ENCODE measurements around the gene ATP5ME. TPM values are rescaled to one million over a fixed set of nuclear protein-coding genes. Genes with fewer than 3 reads are reported as not detected.

The ATP5ME gene
- total and polyA plus RNA-seq, 2 of the 13 experiments (the other 11 are each of a cell fraction or from before 2014, with no cell fraction given) = 305 to 753 TPM

DNA sequence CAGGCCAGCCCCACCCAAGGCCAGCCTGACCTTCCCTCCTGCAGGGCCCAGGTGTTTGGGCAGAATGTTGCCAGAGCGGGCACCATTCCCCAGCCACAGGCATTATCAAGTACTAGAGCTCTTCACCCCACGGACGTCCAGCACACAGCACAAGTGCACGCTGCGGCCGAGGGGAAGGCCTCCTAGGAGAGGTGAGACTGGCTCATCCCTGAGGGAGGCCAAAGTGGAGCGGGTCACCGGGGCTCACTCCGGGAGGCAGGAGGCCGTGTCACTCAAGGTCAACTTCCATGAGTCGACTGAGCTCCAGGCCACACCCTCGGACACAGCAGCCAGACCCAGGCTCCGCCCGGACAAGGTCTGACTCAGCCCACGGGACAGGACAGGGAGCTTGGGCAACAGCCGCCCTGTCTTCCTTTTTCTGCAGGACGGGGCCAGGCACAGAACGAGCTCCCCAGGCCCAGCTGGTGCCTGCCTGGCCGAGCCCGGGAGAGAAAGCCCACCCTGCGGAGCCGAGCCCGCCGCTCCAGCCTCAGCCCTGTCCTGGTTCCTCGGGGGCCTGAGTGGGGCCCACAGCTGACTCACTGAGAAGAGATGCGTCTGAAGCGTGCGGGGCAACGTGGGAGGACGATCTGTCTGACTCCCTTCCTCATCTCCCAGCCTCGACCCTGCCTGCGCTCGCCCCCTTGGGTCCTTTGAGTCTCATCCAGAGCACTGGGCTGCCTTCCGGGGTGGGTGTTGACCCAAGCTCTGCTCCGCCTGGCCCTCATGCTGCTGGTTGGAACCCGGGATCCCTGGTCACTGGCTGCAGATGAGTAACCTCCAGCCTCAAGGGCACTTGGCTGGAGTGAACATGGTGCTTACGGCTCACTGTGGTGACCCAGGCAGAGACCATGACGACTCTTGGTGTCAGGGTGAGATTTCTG, 13.2 kb upstream of the ATP5ME start (continued):
- TF ChIP-seq, protein P1, sequence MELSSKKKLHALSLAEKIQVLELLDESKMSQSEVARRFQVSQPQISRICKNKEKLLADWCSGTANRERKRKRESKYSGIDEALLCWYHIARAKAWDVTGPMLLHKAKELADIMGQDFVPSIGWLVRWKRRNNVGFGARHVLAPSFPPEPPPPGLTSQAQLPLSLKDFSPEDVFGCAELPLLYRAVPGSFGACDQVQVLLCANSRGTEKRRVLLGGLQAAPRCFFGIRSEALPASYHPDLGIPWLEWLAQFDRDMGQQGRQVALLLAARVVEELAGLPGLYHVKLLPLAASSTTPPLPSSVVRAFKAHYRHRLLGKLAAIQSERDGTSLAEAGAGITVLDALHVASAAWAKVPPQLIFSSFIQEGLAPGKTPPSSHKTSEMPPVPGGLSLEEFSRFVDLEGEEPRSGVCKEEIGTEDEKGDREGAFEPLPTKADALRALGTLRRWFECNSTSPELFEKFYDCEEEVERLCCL (CRISPR knock-in tag; IDR thresholded peaks at IDR 0.05; ENCODE audit: borderline replicate concordance) = no peak
- TF ChIP-seq ZNF382 (CRISPR knock-in tag; IDR thresholded peaks at IDR 0.05; ENCODE audit: borderline replicate concordance) (no peak), ZNF354B (CRISPR knock-in tag; IDR thresholded peaks at IDR 0.05) (no peak), WIZ (CRISPR knock-in tag; IDR thresholded peaks at IDR 0.05) (no peak), KLF16 (CRISPR knock-in tag; IDR thresholded peaks at IDR 0.05) (no peak), ZNF841 (CRISPR knock-in tag; IDR thresholded peaks at IDR 0.05; ENCODE audit: borderline replicate concordance) (no peak), ATF1 (CRISPR knock-in tag; IDR thresholded peaks at IDR 0.05) (no peak), ZBTB3 (CRISPR knock-in tag; IDR thresholded peaks at IDR 0.05; ENCODE audit: borderline replicate concordance, low read depth) (peak; percentile 76), ZNF331 (CRISPR knock-in tag; IDR thresholded peaks at IDR 0.05) (no peak; the same call in 1 of the 2 replicates), NBN (conservative IDR thresholded peaks at IDR 0.05) (no peak), CCDC6 (CRISPR knock-in tag; IDR thresholded peaks at IDR 0.05) (0 out of 2 replicates have a peak, but pooled peaks have one; percentile 60), XRCC5 (optimal IDR thresholded peaks at IDR 0.05; ENCODE audit: low read length) (peak; percentile 37), KLF12 (CRISPR knock-in tag; IDR thresholded peaks at IDR 0.05; ENCODE audit: borderline replicate concordance) (peak; percentile 69; the same call in 1 of the 2 replicates), STAT5B (CRISPR knock-in tag; IDR thresholded peaks at IDR 0.05) (no peak), ZNF292 (CRISPR knock-in tag; IDR thresholded peaks at IDR 0.05; ENCODE audit: borderline replicate concordance, low read depth) (peak; percentile 90), ZNF839 (CRISPR knock-in tag; IDR thresholded peaks at IDR 0.05; ENCODE audit: borderline replicate concordance) (no peak), HOXA5 (CRISPR knock-in tag; IDR thresholded peaks at IDR 0.05) (0 out of 2 replicates have a peak, but pooled peaks have one; percentile 33), ZNF674 (CRISPR knock-in tag; IDR thresholded peaks at IDR 0.05; ENCODE audit: low read depth) (no peak), ISL2 (CRISPR knock-in tag; IDR thresholded peaks at IDR 0.05) (0 out of 2 replicates have a peak, but pooled peaks have one; percentile 24)
- TF ChIP-seq, protein P2, sequence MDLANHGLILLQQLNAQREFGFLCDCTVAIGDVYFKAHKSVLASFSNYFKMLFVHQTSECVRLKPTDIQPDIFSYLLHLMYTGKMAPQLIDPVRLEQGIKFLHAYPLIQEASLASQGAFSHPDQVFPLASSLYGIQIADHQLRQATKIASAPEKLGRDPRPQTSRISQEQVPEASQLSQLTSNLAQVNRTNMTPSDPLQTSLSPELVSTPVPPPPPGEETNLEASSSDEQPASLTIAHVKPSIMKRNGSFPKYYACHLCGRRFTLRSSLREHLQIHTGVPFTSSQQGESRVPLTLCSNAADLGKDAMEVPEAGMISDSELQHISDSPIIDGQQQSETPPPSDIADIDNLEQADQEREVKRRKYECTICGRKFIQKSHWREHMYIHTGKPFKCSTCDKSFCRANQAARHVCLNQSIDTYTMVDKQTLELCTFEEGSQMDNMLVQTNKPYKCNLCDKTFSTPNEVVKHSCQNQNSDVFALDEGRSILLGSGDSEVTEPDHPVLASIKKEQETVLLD (CRISPR knock-in tag; IDR thresholded peaks at IDR 0.05; ENCODE audit: low read depth) = no peak
- TF ChIP-seq, protein P3, sequence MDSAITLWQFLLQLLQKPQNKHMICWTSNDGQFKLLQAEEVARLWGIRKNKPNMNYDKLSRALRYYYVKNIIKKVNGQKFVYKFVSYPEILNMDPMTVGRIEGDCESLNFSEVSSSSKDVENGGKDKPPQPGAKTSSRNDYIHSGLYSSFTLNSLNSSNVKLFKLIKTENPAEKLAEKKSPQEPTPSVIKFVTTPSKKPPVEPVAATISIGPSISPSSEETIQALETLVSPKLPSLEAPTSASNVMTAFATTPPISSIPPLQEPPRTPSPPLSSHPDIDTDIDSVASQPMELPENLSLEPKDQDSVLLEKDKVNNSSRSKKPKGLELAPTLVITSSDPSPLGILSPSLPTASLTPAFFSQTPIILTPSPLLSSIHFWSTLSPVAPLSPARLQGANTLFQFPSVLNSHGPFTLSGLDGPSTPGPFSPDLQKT (CRISPR knock-in tag; IDR thresholded peaks at IDR 0.05; ENCODE audit: borderline replicate concordance) = no peak
- TF ChIP-seq, protein P4, sequence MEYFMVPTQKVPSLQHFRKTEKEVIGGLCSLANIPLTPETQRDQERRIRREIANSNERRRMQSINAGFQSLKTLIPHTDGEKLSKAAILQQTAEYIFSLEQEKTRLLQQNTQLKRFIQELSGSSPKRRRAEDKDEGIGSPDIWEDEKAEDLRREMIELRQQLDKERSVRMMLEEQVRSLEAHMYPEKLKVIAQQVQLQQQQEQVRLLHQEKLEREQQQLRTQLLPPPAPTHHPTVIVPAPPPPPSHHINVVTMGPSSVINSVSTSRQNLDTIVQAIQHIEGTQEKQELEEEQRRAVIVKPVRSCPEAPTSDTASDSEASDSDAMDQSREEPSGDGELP (IDR thresholded peaks at IDR 0.05; ENCODE audit: borderline replicate concordance, low read depth) = peak; percentile 62; the same call in 1 of the 2 replicates
- TF ChIP-seq, protein P5, sequence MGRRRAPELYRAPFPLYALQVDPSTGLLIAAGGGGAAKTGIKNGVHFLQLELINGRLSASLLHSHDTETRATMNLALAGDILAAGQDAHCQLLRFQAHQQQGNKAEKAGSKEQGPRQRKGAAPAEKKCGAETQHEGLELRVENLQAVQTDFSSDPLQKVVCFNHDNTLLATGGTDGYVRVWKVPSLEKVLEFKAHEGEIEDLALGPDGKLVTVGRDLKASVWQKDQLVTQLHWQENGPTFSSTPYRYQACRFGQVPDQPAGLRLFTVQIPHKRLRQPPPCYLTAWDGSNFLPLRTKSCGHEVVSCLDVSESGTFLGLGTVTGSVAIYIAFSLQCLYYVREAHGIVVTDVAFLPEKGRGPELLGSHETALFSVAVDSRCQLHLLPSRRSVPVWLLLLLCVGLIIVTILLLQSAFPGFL (CRISPR knock-in tag; IDR thresholded peaks at IDR 0.05) = no peak

Data from HepG2 (cell line).